ENCODE data around the gene TMEM52.

The TMEM52 gene

DNA sequence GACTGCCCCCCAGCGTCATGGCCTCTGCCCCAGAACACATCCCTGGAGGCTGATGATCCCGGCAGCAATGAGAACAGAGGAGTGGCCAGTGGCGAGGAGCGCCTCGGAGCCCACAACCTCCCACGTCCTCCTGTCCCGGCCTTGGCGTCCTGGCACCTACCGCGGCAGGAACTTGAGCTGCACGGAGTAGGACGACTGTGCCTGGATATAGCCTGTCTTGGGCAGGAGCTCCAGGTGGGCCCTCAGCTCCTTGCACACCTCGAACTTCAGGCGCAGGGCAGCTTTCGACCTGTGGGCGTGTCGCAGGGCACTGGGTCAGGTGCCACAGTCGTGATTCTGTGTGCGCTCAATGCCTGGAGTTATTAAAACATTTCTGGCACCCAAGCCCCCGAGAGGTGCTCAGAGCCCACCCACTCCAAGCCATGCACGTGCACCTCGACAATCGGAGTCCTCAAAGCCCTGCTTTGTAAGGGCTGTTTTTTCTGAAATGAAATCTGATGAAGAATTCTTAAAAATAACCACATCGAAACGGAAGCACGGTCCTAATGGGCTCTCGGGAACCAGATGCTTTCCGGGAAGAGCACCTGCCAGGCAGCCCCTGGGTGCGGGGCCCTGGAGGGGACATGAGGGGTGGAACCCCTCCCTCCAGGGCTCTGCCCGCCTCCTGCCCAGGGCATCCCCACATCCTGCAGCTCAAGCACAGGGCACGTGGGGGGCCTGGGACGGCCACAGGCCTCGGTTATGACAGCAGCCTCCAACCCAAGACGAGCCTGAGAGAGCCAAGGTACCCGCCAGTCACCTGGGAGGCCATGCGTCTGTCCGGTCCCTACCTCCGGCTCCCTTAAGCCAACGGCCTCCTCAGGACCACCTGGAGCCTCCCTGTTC is 23.0 kb upstream of the TMEM52 start:
- TF ChIP-seq, protein P1, sequence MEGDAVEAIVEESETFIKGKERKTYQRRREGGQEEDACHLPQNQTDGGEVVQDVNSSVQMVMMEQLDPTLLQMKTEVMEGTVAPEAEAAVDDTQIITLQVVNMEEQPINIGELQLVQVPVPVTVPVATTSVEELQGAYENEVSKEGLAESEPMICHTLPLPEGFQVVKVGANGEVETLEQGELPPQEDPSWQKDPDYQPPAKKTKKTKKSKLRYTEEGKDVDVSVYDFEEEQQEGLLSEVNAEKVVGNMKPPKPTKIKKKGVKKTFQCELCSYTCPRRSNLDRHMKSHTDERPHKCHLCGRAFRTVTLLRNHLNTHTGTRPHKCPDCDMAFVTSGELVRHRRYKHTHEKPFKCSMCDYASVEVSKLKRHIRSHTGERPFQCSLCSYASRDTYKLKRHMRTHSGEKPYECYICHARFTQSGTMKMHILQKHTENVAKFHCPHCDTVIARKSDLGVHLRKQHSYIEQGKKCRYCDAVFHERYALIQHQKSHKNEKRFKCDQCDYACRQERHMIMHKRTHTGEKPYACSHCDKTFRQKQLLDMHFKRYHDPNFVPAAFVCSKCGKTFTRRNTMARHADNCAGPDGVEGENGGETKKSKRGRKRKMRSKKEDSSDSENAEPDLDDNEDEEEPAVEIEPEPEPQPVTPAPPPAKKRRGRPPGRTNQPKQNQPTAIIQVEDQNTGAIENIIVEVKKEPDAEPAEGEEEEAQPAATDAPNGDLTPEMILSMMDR (IDR thresholded peaks at IDR 0.05) = no peak
- DNase-seq (ENCODE audit: low spot score) = no peak
- no peak overlapping the region for H3K27ac ChIP-seq
- no peak overlapping the region for H3K4me3 ChIP-seq

- no peak for DNase-seq (ENCODE audit: low spot score)
- no peak overlapping the region for H3K4me3 ChIP-seq
- no peak overlapping the region for H3K27ac ChIP-seq
- TF ChIP-seq, protein P1 (IDR thresholded peaks at IDR 0.05) = no peak
These were observed 22.2 kb upstream of the TMEM52 start for GRCh38 chr1:1941211-1941841.

GRCh38 chr1:1940123-1940425 is 21.0 kb upstream of the TMEM52 start:
- TF ChIP-seq, protein P1 (IDR thresholded peaks at IDR 0.05) = no peak
- Histone ChIP-seq H3K27ac (no peak overlapping the region), H3K4me3 (no peak overlapping the region)
- no peak for DNase-seq (ENCODE audit: low spot score)

DNA sequence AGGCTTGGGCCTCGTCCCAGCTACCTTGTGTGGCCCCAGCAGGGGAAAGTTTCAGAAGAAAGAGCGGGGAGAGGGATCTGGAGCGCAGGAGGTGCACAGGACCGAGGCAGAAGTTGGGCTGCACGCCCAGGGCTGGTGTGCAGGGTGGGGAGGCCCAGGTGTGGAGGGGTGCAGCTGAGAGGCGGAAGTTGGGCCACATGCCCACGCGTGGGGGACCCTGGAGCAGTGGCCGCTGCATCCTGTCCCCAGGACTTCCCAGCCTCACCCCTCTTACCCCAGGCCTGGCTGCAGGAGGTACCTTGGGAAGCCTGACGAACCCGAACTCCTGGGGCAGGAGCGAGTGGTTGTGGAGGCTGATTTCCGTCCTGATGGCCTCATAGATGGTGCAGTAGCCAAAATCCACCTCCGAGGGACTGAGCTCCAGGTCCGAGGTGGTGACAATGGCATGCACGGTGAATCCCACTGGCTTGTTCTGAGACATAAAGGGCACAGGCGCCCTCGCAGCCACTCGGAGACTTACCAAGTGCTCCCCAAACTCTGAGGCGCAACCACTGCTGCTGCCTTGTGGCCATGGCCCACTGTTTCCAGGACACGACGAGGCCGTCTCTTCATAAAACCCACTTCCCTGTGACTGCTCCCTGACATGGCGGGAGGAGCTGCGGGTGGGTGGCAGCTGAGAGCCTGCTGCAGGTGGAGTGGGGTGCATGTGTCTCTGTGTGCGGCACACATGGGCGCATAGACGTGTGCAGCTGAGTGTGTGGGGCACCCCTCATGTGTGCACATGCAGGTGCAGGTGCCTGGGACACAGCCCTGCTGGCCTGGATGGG is 20.4 kb upstream of the TMEM52 start:
- Histone ChIP-seq H3K27ac (no peak overlapping the region), H3K4me3 (no peak overlapping the region)
- TF ChIP-seq, protein P1 (IDR thresholded peaks at IDR 0.05) = no peak
- no peak for DNase-seq (ENCODE audit: low spot score)

- DNase-seq (ENCODE audit: low spot score) = no peak
- no peak overlapping the region for H3K27ac ChIP-seq
- no peak overlapping the region for H3K4me3 ChIP-seq
- TF ChIP-seq, protein P1 (IDR thresholded peaks at IDR 0.05) = no peak
These were observed 19.7 kb upstream of the TMEM52 start for GRCh38 chr1:1938613-1939295.

DNA sequence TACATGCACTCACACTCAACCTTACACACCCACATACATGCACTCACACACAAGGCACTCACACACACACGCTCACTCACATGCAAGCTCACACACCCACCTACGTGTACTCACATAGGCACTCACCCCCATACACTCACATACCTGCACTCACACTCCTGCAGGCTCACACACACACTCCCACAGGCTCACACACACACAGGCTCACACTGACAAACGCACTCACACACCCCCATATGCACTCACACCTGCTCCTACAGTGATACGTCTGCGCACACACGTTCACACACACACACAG is 19.1 kb upstream of the TMEM52 start:
- Histone ChIP-seq H3K4me3 (no peak overlapping the region), H3K27ac (no peak overlapping the region)
- no peak for DNase-seq (ENCODE audit: low spot score)
- TF ChIP-seq, protein P1 (IDR thresholded peaks at IDR 0.05) = no peak

Measured in coronary artery (tissue), 2 donors.